H9 (cell line): ENCODE measurements around the gene MISP. TPM values are rescaled to one million over a fixed set of nuclear protein-coding genes. Genes with fewer than 3 reads are reported as not detected.

ENCODE experiments used
- DNase-seq: peaks from one replicate; pipeline ENCODE4 v3.0.0-alpha.2; 2017
- H2AFZ ChIP-seq: one replicate; pipeline ENCODE4 v1.6.1; 2013; ENCODE audit warnings: mild to moderate bottlenecking, low read length, control low read depth, moderate library complexity
- H2AK5ac ChIP-seq: 2 replicates; pipeline ENCODE4 v1.6.1; 2013; ENCODE audit warnings: low read length, control low read depth, mixed read lengths; ENCODE audit not compliant: insufficient read length
- H2BK120ac ChIP-seq: one replicate; pipeline ENCODE4 v1.6.1; 2013; ENCODE audit warnings: low read depth, mild to moderate bottlenecking, low read length, control low read depth, inconsistent platforms; ENCODE audit not compliant: poor library complexity, severe bottlenecking
- H2BK12ac ChIP-seq: 2 replicates; pipeline ENCODE4 v1.6.1; 2013; ENCODE audit warnings: low read length, control low read depth, mixed read lengths, low read depth; ENCODE audit not compliant: insufficient read length
- H2BK15ac ChIP-seq: 2 replicates; pipeline ENCODE4 v1.6.1; 2013; ENCODE audit warnings: low read depth, low read length, control low read depth
- H2BK20ac ChIP-seq: one replicate; pipeline ENCODE4 v1.6.1; 2013; ENCODE audit warnings: low read depth, mild to moderate bottlenecking, low read length, control low read depth, inconsistent platforms; ENCODE audit not compliant: poor library complexity, severe bottlenecking
- H2BK5ac ChIP-seq: 2 replicates; pipeline ENCODE4 v1.6.1; 2013; ENCODE audit warnings: low read length, control low read depth, mixed read lengths; ENCODE audit not compliant: insufficient read length
- H3K14ac ChIP-seq: 2 replicates; pipeline ENCODE4 v1.6.1; 2013; ENCODE audit warnings: low read length, control low read depth; ENCODE audit not compliant: insufficient read depth
- H3K18ac ChIP-seq: 2 replicates; pipeline ENCODE4 v1.6.1; 2013; ENCODE audit warnings: low read depth, mild to moderate bottlenecking, mixed read lengths, low read length, control low read depth; ENCODE audit not compliant: insufficient read length
- H3K23ac ChIP-seq: 2 replicates; pipeline ENCODE4 v1.6.1; 2013; ENCODE audit warnings: low read length, control low read depth, mixed read lengths, low read depth; ENCODE audit not compliant: insufficient read length
- H3K23me2 ChIP-seq: 2 replicates; pipeline ENCODE4 v1.6.1; 2013; ENCODE audit warnings: low read depth, mild to moderate bottlenecking, mixed read lengths, low read length, control low read depth; ENCODE audit not compliant: insufficient read length, poor library complexity, severe bottlenecking
- H3K27ac ChIP-seq: 2 replicates; pipeline ENCODE4 v1.5.1; 2013; ENCODE audit warnings: low read length, control low read depth, mixed read lengths, low read depth; ENCODE audit not compliant: insufficient read length
- H3K27me3 ChIP-seq: 2 replicates; pipeline ENCODE4 v1.6.1; 2013; ENCODE audit warnings: low read length, control low read depth, inconsistent platforms; ENCODE audit not compliant: insufficient read depth
- H3K4ac ChIP-seq: 2 replicates; pipeline ENCODE4 v1.6.1; 2013; ENCODE audit warnings: low read depth, mild to moderate bottlenecking, control low read depth, inconsistent platforms, low read length, moderate library complexity
- H3K4me1 ChIP-seq: 2 replicates; pipeline ENCODE4 v1.6.1; 2013; ENCODE audit warnings: low read length, control low read depth, inconsistent platforms; ENCODE audit not compliant: insufficient read depth
- H3K4me2 ChIP-seq: 2 replicates; pipeline ENCODE4 v1.6.1; 2013; ENCODE audit warnings: low read length, control low read depth, mixed read lengths; ENCODE audit not compliant: insufficient read length, insufficient read depth
- H3K56ac ChIP-seq: 2 replicates; pipeline ENCODE4 v1.6.1; 2013; ENCODE audit warnings: low read depth, mild to moderate bottlenecking, mixed read lengths, low read length, control low read depth; ENCODE audit not compliant: insufficient read length
- H3K79me1 ChIP-seq: 2 replicates; pipeline ENCODE4 v1.6.1; 2013; ENCODE audit warnings: low read depth, mild to moderate bottlenecking, moderate library complexity, low read length, control low read depth, inconsistent platforms; ENCODE audit not compliant: insufficient read depth, poor library complexity, severe bottlenecking
- H3K79me2 ChIP-seq: 2 replicates; pipeline ENCODE4 v1.6.1; 2013; ENCODE audit warnings: low read length, control low read depth, inconsistent platforms; ENCODE audit not compliant: insufficient read depth
- H3K9ac ChIP-seq: 2 replicates; pipeline ENCODE4 v1.6.1; 2013; ENCODE audit warnings: low read length, control low read depth, mixed read lengths; ENCODE audit not compliant: insufficient read length; ENCODE audit errors: extremely low read depth
- H3K9me3 ChIP-seq: one replicate; pipeline ENCODE4 v1.6.1; 2013; ENCODE audit warnings: low read depth, low read length, inconsistent platforms; ENCODE audit not compliant: control insufficient read depth
- H3T11ph ChIP-seq: one replicate; pipeline ENCODE4 v1.6.1; 2013; ENCODE audit warnings: mild to moderate bottlenecking, low read length, control low read depth, inconsistent platforms
- H4K20me1 ChIP-seq: one replicate; pipeline ENCODE4 v1.6.1; 2013; ENCODE audit not compliant: control insufficient read depth, insufficient read length, insufficient read depth
- H4K5ac ChIP-seq: 2 replicates; pipeline ENCODE4 v1.6.1; 2013; ENCODE audit warnings: low read depth, mild to moderate bottlenecking, mixed read lengths, low read length, control low read depth; ENCODE audit not compliant: insufficient read length
- H4K8ac ChIP-seq: replicated peaks from 2 replicates; pipeline ENCODE4 v1.6.1; 2013; ENCODE audit warnings: low read length, control low read depth, mixed read lengths, low read depth; ENCODE audit not compliant: insufficient read length
- H4K91ac ChIP-seq: 2 replicates; pipeline ENCODE4 v1.6.1; 2013; ENCODE audit warnings: low read depth, mild to moderate bottlenecking, moderate library complexity, mixed read lengths, low read length, control low read depth; ENCODE audit not compliant: insufficient read length
- H3K27ac Mint-ChIP-seq, 3 experiments: 2 replicates in 2 of 3; 3 replicates in 1 of 3; pipeline ENCODE4 v1.8.0; 2020 to 2021; ENCODE audit warnings: mixed read lengths in 3 of 3, mild to moderate bottlenecking in 1 of 3, moderate library complexity in 1 of 3
- H3K27me3 Mint-ChIP-seq: 2 replicates; pipeline ENCODE4 v1.8.0; 2021; ENCODE audit warnings: low read depth, mild to moderate bottlenecking, moderate library complexity, mixed read lengths
- H3K36me3 Mint-ChIP-seq, 3 experiments: 2 replicates in 2 of 3; 3 replicates in 1 of 3; pipeline ENCODE4 v1.8.0; 2020 to 2021; ENCODE audit warnings: low read depth in 3 of 3, mixed read lengths in 3 of 3; ENCODE audit not compliant: insufficient read depth in 1 of 3
- H3K4me1 Mint-ChIP-seq, 2 experiments: 2 replicates each; pipeline ENCODE4 v1.8.0; 2020; ENCODE audit warnings: mixed read lengths in 2 of 2
- H3K4me3 Mint-ChIP-seq, 2 experiments: 2 replicates in 1 of 2; 3 replicates in 1 of 2; pipeline ENCODE4 v1.8.0; 2020 to 2021; ENCODE audit warnings: mild to moderate bottlenecking in 2 of 2, mixed read lengths in 2 of 2, moderate library complexity in 1 of 2
- H3K9me3 Mint-ChIP-seq, 2 experiments: 2 replicates in 1 of 2; 3 replicates in 1 of 2; pipeline ENCODE4 v1.8.0; 2020; ENCODE audit warnings: mild to moderate bottlenecking in 2 of 2, mixed read lengths in 2 of 2, moderate library complexity in 1 of 2
- WGBS: extraction: QIAGEN DNeasy Blood & Tissue Kit; methylation state at CpG from one replicate; pipeline ENCODE4 v1.1.7; 2013; ENCODE audit warnings: missing lambda C conversion rate, low lambda C conversion rate, mixed read lengths; ENCODE audit not compliant: insufficient read length; ENCODE audit errors: extremely low coverage; 5-methylcytosine and 5-hydroxymethylcytosine counted together
- total RNA-seq: library from RNA; stranded (reverse); gene quantifications from 2 replicates; pipeline ENCODE4 v1.2.1, GENCODE V29; 2021
- TF ChIP-seq, protein P1 (sequence below): fragments of 200-600 bp; sonication (generic); conservative IDR thresholded peaks from 3 replicates; pipeline ENCODE4 v1.8.0; 2021; ENCODE audit warnings: antibody characterized with exemption, mild to moderate bottlenecking

MISP gene
- total RNA-seq, 1 experiment from 2014 or later, result 0.44 TPM

DNA sequence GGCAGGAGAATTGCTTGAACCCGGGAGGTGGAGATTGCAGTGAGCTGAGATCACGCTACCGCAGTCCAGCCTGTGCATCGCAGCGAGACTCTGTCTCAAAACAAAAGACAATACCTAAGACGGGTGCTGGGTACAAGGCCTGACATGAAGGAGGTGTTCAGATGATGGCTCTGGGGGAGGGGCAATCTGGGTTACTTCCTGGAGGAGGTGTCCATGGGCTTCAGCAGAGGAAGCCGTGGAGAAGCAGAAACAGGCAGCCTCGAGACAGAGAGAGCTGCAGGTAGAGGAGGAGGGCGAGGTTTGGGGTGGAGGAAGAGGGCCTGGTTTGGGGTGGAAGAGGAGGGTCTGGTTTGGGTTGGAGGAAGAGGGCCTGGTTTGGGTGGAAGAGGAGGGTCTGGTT lies 3.6 kb downstream of the MISP start:
- TF ChIP-seq, protein P1, sequence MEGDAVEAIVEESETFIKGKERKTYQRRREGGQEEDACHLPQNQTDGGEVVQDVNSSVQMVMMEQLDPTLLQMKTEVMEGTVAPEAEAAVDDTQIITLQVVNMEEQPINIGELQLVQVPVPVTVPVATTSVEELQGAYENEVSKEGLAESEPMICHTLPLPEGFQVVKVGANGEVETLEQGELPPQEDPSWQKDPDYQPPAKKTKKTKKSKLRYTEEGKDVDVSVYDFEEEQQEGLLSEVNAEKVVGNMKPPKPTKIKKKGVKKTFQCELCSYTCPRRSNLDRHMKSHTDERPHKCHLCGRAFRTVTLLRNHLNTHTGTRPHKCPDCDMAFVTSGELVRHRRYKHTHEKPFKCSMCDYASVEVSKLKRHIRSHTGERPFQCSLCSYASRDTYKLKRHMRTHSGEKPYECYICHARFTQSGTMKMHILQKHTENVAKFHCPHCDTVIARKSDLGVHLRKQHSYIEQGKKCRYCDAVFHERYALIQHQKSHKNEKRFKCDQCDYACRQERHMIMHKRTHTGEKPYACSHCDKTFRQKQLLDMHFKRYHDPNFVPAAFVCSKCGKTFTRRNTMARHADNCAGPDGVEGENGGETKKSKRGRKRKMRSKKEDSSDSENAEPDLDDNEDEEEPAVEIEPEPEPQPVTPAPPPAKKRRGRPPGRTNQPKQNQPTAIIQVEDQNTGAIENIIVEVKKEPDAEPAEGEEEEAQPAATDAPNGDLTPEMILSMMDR, result no peak

More for the DNA sequence above, 3.6 kb downstream of the MISP start:
- Mint-ChIP-seq H3K4me1 (0 out of 4 replicates have a peak, but pooled peaks cover 0 to 8% of the 10 kb centered on the region in 2 experiments), H3K36me3 (peaks cover 0 to 2% (median 1%) of the 10 kb centered on the region in 3 experiments; a peak in 3 of 7 replicates), H3K27me3 (peaks cover 8% of the 10 kb centered on the region), H3K4me3 (no peak overlapping the region), H3K27ac (no peak overlapping the region), H3K9me3 (peaks cover 8 to 13% of the 10 kb centered on the region in 2 experiments)
- Histone ChIP-seq H4K8ac (no peak overlapping the region), H2BK5ac (no peak overlapping the region), H3K79me1 (no peaks in the 10 kb centered on the region), H3K27me3 (no peaks in the 10 kb centered on the region), H2BK120ac (no peak overlapping the region), H3K9ac (no peak overlapping the region), H3T11ph (no peak overlapping the region), H3K23me2 (no peaks in the 10 kb centered on the region), H3K9me3 (no peaks in the 10 kb centered on the region), H2AK5ac (no peak overlapping the region), H2BK12ac (no peak overlapping the region), H3K27ac (no peak overlapping the region), H3K23ac (no peak overlapping the region), H3K79me2 (no peaks in the 10 kb centered on the region), H2BK15ac (no peak overlapping the region), H3K4me2 (no peak overlapping the region), H3K4ac (no peak overlapping the region), H4K5ac (no peak overlapping the region), H3K4me1 (no peaks in the 10 kb centered on the region), H3K18ac (no peak overlapping the region), H3K56ac (no peak overlapping the region), H2AFZ (no peak overlapping the region), H3K14ac (no peak overlapping the region; the same call in 1 of the 2 replicates), H4K91ac (no peak overlapping the region), H2BK20ac (no peak overlapping the region), H4K20me1 (no peaks in the 10 kb centered on the region)
- no CpG with 5 or more reads among the region's 9 CpGs for WGBS
- no peak for DNase-seq
